Measurements from ENCODE around the gene ETS1.

ETS1 gene

GRCh38 chr11:128620309-128621100 lies 33.1 kb upstream of the ETS1 start:
- no peaks in the 10 kb centered on the region for H3K27me3 ChIP-seq (ENCODE audit: insufficient read depth, low read length, poor library complexity)
- no peaks in the 10 kb centered on the region for H3K9me3 ChIP-seq (ENCODE audit: insufficient read depth, low read length, severe bottlenecking)
- H3K4me1 ChIP-seq (ENCODE audit: insufficient read depth, low read length): peaks cover 17% of the 10 kb centered on the region
- no peaks in the 10 kb centered on the region for H3K36me3 ChIP-seq (ENCODE audit: insufficient read depth, low read length)
- DNase-seq (no peak), ATAC-seq (ENCODE audit: insufficient read depth, low read depth) (no peak)
- 0 out of 2 replicates have a peak overlapping the region, but pooled peaks have one; percentile 16 for H2AFZ ChIP-seq (ENCODE audit: low read depth, low read length)
- H3K9ac ChIP-seq (ENCODE audit: low read depth, low read length): no peak overlapping the region
- no peak overlapping the region for H3K4me2 ChIP-seq (ENCODE audit: insufficient read depth, low read length)
- no peak for TF ChIP-seq CTCF (IDR thresholded peaks at IDR 0.05; ENCODE audit: borderline replicate concordance, extremely low read depth, low read length, poor library complexity, severe bottlenecking)
- no peak for TF ChIP-seq EZH2 (IDR thresholded peaks at IDR 0.05; ENCODE audit: borderline replicate concordance, low read depth, low read length, severe bottlenecking)
- H4K20me1 ChIP-seq (ENCODE audit: insufficient read depth, low read length): no peaks in the 10 kb centered on the region
- no peaks in the 10 kb centered on the region for H3K79me2 ChIP-seq (ENCODE audit: insufficient read depth, low read length)
- H3K27ac ChIP-seq (ENCODE audit: low read length): no peak overlapping the region
- H3K4me3 ChIP-seq (ENCODE audit: low read depth in 1 of 2, low read length in 2 of 2): no peak overlapping the region

GRCh38 chr11:128619540-128620308 lies 32.4 kb upstream of the ETS1 start:
- Histone ChIP-seq H3K36me3 (ENCODE audit: insufficient read depth, low read length) (no peaks in the 10 kb centered on the region), H3K4me2 (ENCODE audit: insufficient read depth, low read length) (no peak overlapping the region), H3K79me2 (ENCODE audit: insufficient read depth, low read length) (no peaks in the 10 kb centered on the region), H3K9ac (ENCODE audit: low read depth, low read length) (no peak overlapping the region), H4K20me1 (ENCODE audit: insufficient read depth, low read length) (no peaks in the 10 kb centered on the region), H3K9me3 (ENCODE audit: insufficient read depth, low read length, severe bottlenecking) (no peaks in the 10 kb centered on the region), H3K27me3 (ENCODE audit: insufficient read depth, low read length, poor library complexity) (no peaks in the 10 kb centered on the region), H3K27ac (ENCODE audit: low read length) (no peak overlapping the region), H3K4me1 (ENCODE audit: insufficient read depth, low read length) (peaks cover 10% of the 10 kb centered on the region), H2AFZ (ENCODE audit: low read depth, low read length) (no peak overlapping the region), H3K4me3 (ENCODE audit: low read depth in 1 of 2, low read length in 2 of 2) (no peak overlapping the region)
- TF ChIP-seq CTCF (IDR thresholded peaks at IDR 0.05; ENCODE audit: borderline replicate concordance, extremely low read depth, low read length, poor library complexity, severe bottlenecking) (no peak), EZH2 (IDR thresholded peaks at IDR 0.05; ENCODE audit: borderline replicate concordance, low read depth, low read length, severe bottlenecking) (no peak)
- DNase-seq: no peak
- ATAC-seq (ENCODE audit: insufficient read depth, low read depth): no peak

- H2AFZ ChIP-seq (ENCODE audit: low read depth, low read length): no peak overlapping the region
- H3K4me1 ChIP-seq (ENCODE audit: insufficient read depth, low read length): peaks cover 10% of the 10 kb centered on the region
These were observed 31.6 kb upstream of the ETS1 start for GRCh38 chr11:128619007-128619406.

More at GRCh38 chr11:128619007-128619406, 31.6 kb upstream of the ETS1 start:
- Histone ChIP-seq H3K9ac (ENCODE audit: low read depth, low read length) (no peak overlapping the region), H3K27me3 (ENCODE audit: insufficient read depth, low read length, poor library complexity) (no peaks in the 10 kb centered on the region), H3K79me2 (ENCODE audit: insufficient read depth, low read length) (no peaks in the 10 kb centered on the region), H3K27ac (ENCODE audit: low read length) (no peak overlapping the region), H4K20me1 (ENCODE audit: insufficient read depth, low read length) (no peaks in the 10 kb centered on the region), H3K4me2 (ENCODE audit: insufficient read depth, low read length) (no peak overlapping the region), H3K4me3 (ENCODE audit: low read depth in 1 of 2, low read length in 2 of 2) (no peak overlapping the region), H3K36me3 (ENCODE audit: insufficient read depth, low read length) (no peaks in the 10 kb centered on the region), H3K9me3 (ENCODE audit: insufficient read depth, low read length, severe bottlenecking) (no peaks in the 10 kb centered on the region)
- no peak for TF ChIP-seq CTCF (IDR thresholded peaks at IDR 0.05; ENCODE audit: borderline replicate concordance, extremely low read depth, low read length, poor library complexity, severe bottlenecking)
- no peak for TF ChIP-seq EZH2 (IDR thresholded peaks at IDR 0.05; ENCODE audit: borderline replicate concordance, low read depth, low read length, severe bottlenecking)
- DNase-seq: no peak
- no peak for ATAC-seq (ENCODE audit: insufficient read depth, low read depth)

Measured in DND-41 (cell line).